Neutrophil (primary cell): ENCODE measurements around the gene ACP1.
"Not testable (repeated sequence)": the region's sequence is repeated elsewhere in the genome, so short reads cannot be mapped to it uniquely, and the experiment has no call there.

Source experiments
- H3K27ac ChIP-seq: fragments of 200-600 bp; sonication (generic); 2 replicates; pipeline ENCODE4 v1.5.1; 2016; ENCODE audit warnings: mild to moderate bottlenecking, moderate library complexity
- H3K27me3 ChIP-seq: fragments of 200-600 bp; sonication (generic); 2 replicates; pipeline ENCODE4 v1.6.0; 2016; ENCODE audit warnings: mild to moderate bottlenecking
- H3K36me3 ChIP-seq: fragments of 200-600 bp; sonication (generic); 2 replicates; pipeline ENCODE4 v1.5.1; 2017
- H3K4me1 ChIP-seq, 2 experiments: fragments of 200-600 bp in 1 of 2; sonication (generic) in 1 of 2; 1 replicate in 1 of 2; 2 replicates in 1 of 2; pipeline versions ENCODE4 v1.5.1 to v1.6.1; 2013 to 2016; ENCODE audit warnings: low read depth in 1 of 2, low read length in 1 of 2, mild to moderate bottlenecking in 1 of 2, moderate library complexity in 1 of 2; ENCODE audit not compliant: control insufficient read depth in 1 of 2, insufficient read depth in 1 of 2
- H3K4me3 ChIP-seq, 2 experiments: fragments of 200-600 bp in 1 of 2; sonication (generic) in 1 of 2; 1 replicate in 1 of 2; 2 replicates in 1 of 2; pipeline ENCODE4 v1.5.1; 2013 to 2016; ENCODE audit warnings: low read depth in 1 of 2, low read length in 1 of 2, mild to moderate bottlenecking in 1 of 2, moderate library complexity in 1 of 2
- H3K9me3 ChIP-seq: fragments of 200-600 bp; sonication (generic); 2 replicates; pipeline ENCODE4 v1.5.1; 2016
- CTCF ChIP-seq: fragments of 200-600 bp; sonication (generic); IDR thresholded peaks from 2 replicates; pipeline ENCODE4 v1.5.1; 2016; ENCODE audit warnings: antibody characterized with exemption

ACP1 gene

GRCh38 chr2:314561-315336 is 50.0 kb downstream of the ACP1 start:
- Histone ChIP-seq H3K27me3 (no peaks in the 10 kb centered on the region), H3K27ac (no peak overlapping the region), H3K4me3 (no peak overlapping the region), H3K9me3 (no peaks in the 10 kb centered on the region), H3K36me3 (no peaks in the 10 kb centered on the region), H3K4me1 (no peaks in the 10 kb centered on the region)
- TF ChIP-seq CTCF: no peak

GRCh38 chr2:315925-316324 is 51.2 kb downstream of the ACP1 start:
- not testable (repeated sequence) for H3K36me3 ChIP-seq, H3K4me1 ChIP-seq, H3K9me3 ChIP-seq, H3K4me3 ChIP-seq, H3K27ac ChIP-seq, H3K27me3 ChIP-seq

- Histone ChIP-seq H3K36me3 (no peaks in the 10 kb centered on the region), H3K4me1 (no peaks in the 10 kb centered on the region), H3K27ac (no peak overlapping the region), H3K4me3 (no peak overlapping the region), H3K27me3 (no peaks in the 10 kb centered on the region), H3K9me3 (no peaks in the 10 kb centered on the region)
- no peak for TF ChIP-seq CTCF
Measured at GRCh38 chr2:316381-316780, 51.6 kb downstream of the ACP1 start.

- Histone ChIP-seq H3K4me3 (no peak overlapping the region), H3K36me3 (no peaks in the 10 kb centered on the region), H3K4me1 (no peaks in the 10 kb centered on the region), H3K27me3 (no peaks in the 10 kb centered on the region), H3K27ac (no peak overlapping the region), H3K9me3 (no peaks in the 10 kb centered on the region)
- TF ChIP-seq CTCF: no peak
Measured at GRCh38 chr2:317501-318424, 53.0 kb downstream of the ACP1 start.

- Histone ChIP-seq H3K27ac (no peak overlapping the region), H3K36me3 (no peaks in the 10 kb centered on the region), H3K4me1 (no peaks in the 10 kb centered on the region), H3K4me3 (no peak overlapping the region), H3K9me3 (no peaks in the 10 kb centered on the region), H3K27me3 (no peaks in the 10 kb centered on the region)
- TF ChIP-seq CTCF: no peak
Measured at GRCh38 chr2:319059-319600, 54.4 kb downstream of the ACP1 start.
